Caco-2 (cell line): ENCODE results near the gene AGPAT1. TPM values are rescaled to one million over a fixed set of nuclear protein-coding genes. Genes with fewer than 3 reads are reported as not detected.

Experiments
- BruUV-seq: library from RNA; stranded (reverse); fragments of 400-500 nt; replicated peaks from 2 replicates; lab custom pipeline; 2021; lab: Mats Ljungman, UMichigan
- CTCF ChIA-PET: fragments of 300-600 bp; sonication (Branson Sonifier 250); formaldehyde crosslinking; loops from one replicate; lab custom pipeline; 2022; ENCODE audit warnings: antibody characterized with exemption; lab: Charles Lee
- POLR2A ChIA-PET: fragments of 300-600 bp; sonication (Branson Sonifier 250); formaldehyde crosslinking; loops from one replicate; lab custom pipeline; 2022; ENCODE audit warnings: antibody characterized with exemption; lab: Charles Lee
- DNase-seq, 2 experiments: peaks; one replicate each; pipeline versions ENCODE4 v3.0.0 to v3.0.0-alpha.2; 2020 to 2022
- H3K27me3 ChIP-seq: replicated peaks from 2 replicates; pipeline ENCODE4 v1.6.0; 2011; ENCODE audit warnings: low read length; ENCODE audit not compliant: control insufficient read depth, insufficient read depth
- H3K36me3 ChIP-seq: 2 replicates; pipeline ENCODE4 v1.5.1; 2011; ENCODE audit warnings: low read length; ENCODE audit not compliant: control insufficient read depth, insufficient read depth
- H3K4me1 ChIP-seq: fragments of 250-450 bp; sonication (Bioruptor Pico); 2 replicates; pipeline ENCODE4 v1.5.1; 2020; ENCODE audit warnings: mild to moderate bottlenecking
- H3K4me3 ChIP-seq: 2 replicates; pipeline ENCODE4 v1.5.1; 2011; ENCODE audit warnings: low read depth, mild to moderate bottlenecking, control low read depth, low read length
- H3K9me3 ChIP-seq: fragments of 250-450 bp; sonication (Bioruptor Pico); 2 replicates; pipeline ENCODE4 v1.5.1; 2020; ENCODE audit warnings: mild to moderate bottlenecking, moderate library complexity
- H3K27ac Mint-ChIP-seq: one replicate; pipeline ENCODE4 v1.8.0; 2022; ENCODE audit warnings: mixed read lengths; ENCODE audit not compliant: unreplicated experiment
- H3K27me3 Mint-ChIP-seq: one replicate; pipeline ENCODE4 v1.8.0; 2022; ENCODE audit warnings: mixed read lengths; ENCODE audit not compliant: insufficient read depth, unreplicated experiment
- H3K36me3 Mint-ChIP-seq: one replicate; pipeline ENCODE4 v1.8.0; 2022; ENCODE audit warnings: mild to moderate bottlenecking, mixed read lengths; ENCODE audit not compliant: insufficient read depth, unreplicated experiment
- H3K4me1 Mint-ChIP-seq: one replicate; pipeline ENCODE4 v1.8.0; 2022; ENCODE audit warnings: low read depth, mixed read lengths; ENCODE audit not compliant: unreplicated experiment
- H3K4me3 Mint-ChIP-seq: one replicate; pipeline ENCODE4 v1.8.0; 2022; ENCODE audit warnings: mild to moderate bottlenecking, moderate library complexity, mixed read lengths; ENCODE audit not compliant: unreplicated experiment
- H3K9me3 Mint-ChIP-seq: one replicate; pipeline ENCODE4 v1.8.0; 2022; ENCODE audit warnings: mixed read lengths; ENCODE audit not compliant: unreplicated experiment
- intact Hi-C: fragments of 100-400 bp; cut with micrococcal nuclease; formaldehyde crosslinking; loops from one replicate; pipeline ENCODE4 v1.10.0; 2022; ENCODE audit not compliant: unreplicated experiment
- total RNA-seq: library from RNA; stranded (reverse); gene quantifications from 2 replicates; pipeline ENCODE4 v1.2.3, GENCODE V29; 2022
- TF ChIP-seq, protein P1 (sequence below), 2 experiments: fragments of 200-600 bp in 1 of 2; IDR thresholded peaks; 1 replicate in 1 of 2; 2 replicates in 1 of 2; pipeline versions ENCODE4 v1.5.1 to v1.8.0; 2011 to 2022; ENCODE audit warnings: antibody characterized with exemption in 1 of 2, control low read depth in 1 of 2, inconsistent platforms in 1 of 2, low read depth in 1 of 2, low read length in 1 of 2, mild to moderate bottlenecking in 1 of 2, moderate library complexity in 1 of 2; ENCODE audit not compliant: insufficient read depth in 1 of 2, severe bottlenecking in 1 of 2, unreplicated experiment in 1 of 2

Gene AGPAT1
- total RNA-seq, 1 experiment from 2014 or later: 60.4 TPM

DNA sequence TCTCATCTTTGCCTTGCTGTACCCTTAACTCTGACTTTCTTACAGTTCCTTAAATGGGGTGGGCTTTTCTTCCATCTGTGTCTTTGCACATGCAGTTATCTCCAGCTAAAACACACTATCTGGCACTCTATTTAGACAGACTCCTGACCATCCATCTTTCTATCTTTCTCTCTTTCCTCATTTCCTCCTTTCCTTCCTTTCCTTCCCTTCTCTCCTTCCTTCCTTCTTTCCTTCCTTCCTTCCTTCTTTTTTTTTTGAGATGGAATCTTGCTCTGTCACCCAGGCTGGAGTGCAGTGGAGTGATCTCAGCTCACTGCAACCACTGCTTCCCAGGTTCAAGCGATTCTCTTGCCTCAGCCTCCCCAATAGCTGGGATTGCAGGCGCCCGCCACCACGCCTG, 39.7 kb upstream of the AGPAT1 start:
- Mint-ChIP-seq H3K9me3 (no peaks in the 10 kb centered on the region), H3K27me3 (peaks cover 2% of the 10 kb centered on the region), H3K4me3 (no peak overlapping the region), H3K36me3 (no peaks in the 10 kb centered on the region), H3K27ac (no peak overlapping the region), H3K4me1 (peaks cover under 1% of the 10 kb centered on the region)
- no peaks in the 10 kb centered on the region for H3K4me1 ChIP-seq
- TF ChIP-seq, protein P1, sequence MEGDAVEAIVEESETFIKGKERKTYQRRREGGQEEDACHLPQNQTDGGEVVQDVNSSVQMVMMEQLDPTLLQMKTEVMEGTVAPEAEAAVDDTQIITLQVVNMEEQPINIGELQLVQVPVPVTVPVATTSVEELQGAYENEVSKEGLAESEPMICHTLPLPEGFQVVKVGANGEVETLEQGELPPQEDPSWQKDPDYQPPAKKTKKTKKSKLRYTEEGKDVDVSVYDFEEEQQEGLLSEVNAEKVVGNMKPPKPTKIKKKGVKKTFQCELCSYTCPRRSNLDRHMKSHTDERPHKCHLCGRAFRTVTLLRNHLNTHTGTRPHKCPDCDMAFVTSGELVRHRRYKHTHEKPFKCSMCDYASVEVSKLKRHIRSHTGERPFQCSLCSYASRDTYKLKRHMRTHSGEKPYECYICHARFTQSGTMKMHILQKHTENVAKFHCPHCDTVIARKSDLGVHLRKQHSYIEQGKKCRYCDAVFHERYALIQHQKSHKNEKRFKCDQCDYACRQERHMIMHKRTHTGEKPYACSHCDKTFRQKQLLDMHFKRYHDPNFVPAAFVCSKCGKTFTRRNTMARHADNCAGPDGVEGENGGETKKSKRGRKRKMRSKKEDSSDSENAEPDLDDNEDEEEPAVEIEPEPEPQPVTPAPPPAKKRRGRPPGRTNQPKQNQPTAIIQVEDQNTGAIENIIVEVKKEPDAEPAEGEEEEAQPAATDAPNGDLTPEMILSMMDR (IDR thresholded peaks at IDR 0.05; ENCODE audit: insufficient read depth in 1 of 2, low read depth in 1 of 2, low read length in 1 of 2, severe bottlenecking in 1 of 2, unreplicated experiment in 1 of 2): no peak
- ChIA-PET CTCF (no interaction called here), POLR2A (no interaction called here)
- no TSS peak for BruUV-seq
- H3K27me3 ChIP-seq: no peaks in the 10 kb centered on the region; the same call in 1 of the 2 replicates
- H3K36me3 ChIP-seq: no peaks in the 10 kb centered on the region
- no peak overlapping the region for H3K4me3 ChIP-seq
- no peaks in the 10 kb centered on the region for H3K9me3 ChIP-seq
- intact Hi-C loops: no loop called here
- DNase-seq: no peak

DNA sequence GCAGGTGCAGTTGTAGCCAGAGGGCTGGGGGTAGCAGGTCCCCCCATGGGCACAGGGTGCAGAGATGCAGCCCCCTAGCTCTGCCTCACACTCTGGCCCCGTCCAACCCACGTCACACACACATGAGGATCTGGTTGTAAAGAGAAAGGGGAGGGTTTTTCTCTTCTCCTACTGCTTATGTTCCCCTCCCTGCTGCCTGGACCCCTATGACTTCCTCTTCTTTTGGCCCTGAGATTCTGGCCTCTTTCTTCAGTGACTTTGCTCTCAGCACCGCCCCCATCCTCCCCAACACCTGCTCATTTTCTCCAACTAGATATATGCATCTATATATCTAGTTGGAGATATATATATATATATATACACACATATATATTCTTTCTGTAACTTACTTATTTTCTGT, 38.2 kb upstream of the AGPAT1 start:
- Mint-ChIP-seq H3K4me3 (no peak overlapping the region), H3K36me3 (no peaks in the 10 kb centered on the region), H3K27ac (no peak overlapping the region), H3K27me3 (peaks cover 2% of the 10 kb centered on the region), H3K9me3 (no peaks in the 10 kb centered on the region), H3K4me1 (peaks cover 10% of the 10 kb centered on the region)
- Histone ChIP-seq H3K9me3 (no peaks in the 10 kb centered on the region), H3K36me3 (no peaks in the 10 kb centered on the region), H3K4me3 (no peak overlapping the region), H3K27me3 (no peaks in the 10 kb centered on the region; the same call in 1 of the 2 replicates), H3K4me1 (no peaks in the 10 kb centered on the region)
- ChIA-PET CTCF (no interaction called here), POLR2A (no interaction called here)
- intact Hi-C loops: no loop called here
- BruUV-seq: no TSS peak
- TF ChIP-seq, protein P1 (IDR thresholded peaks at IDR 0.05; ENCODE audit: insufficient read depth in 1 of 2, low read depth in 1 of 2, low read length in 1 of 2, severe bottlenecking in 1 of 2, unreplicated experiment in 1 of 2): no peak
- DNase-seq: no peak

DNA sequence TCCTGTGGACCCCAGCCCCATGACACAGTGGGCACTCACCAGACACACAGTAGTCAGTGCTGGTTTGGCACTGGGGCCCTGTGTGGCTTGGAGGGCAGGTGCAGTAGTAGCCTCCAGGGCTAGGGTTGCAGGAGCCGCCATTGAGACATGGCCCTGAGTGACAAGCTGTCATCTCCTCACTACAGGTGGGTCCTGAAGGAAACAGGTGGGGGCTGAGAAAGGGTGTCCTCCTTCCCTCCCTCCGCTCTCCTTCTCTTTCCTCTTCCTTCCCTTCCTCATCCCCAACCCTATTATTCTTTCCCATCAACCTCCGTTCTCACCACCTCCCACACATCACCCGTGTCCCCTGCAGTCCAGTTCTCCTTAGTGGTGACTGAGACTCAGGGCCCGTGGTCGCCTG, 37.8 kb upstream of the AGPAT1 start:
- H3K27me3 Mint-ChIP-seq: peaks cover 2% of the 10 kb centered on the region
- Histone ChIP-seq H3K4me3 (no peak overlapping the region), H3K36me3 (no peaks in the 10 kb centered on the region), H3K4me1 (no peaks in the 10 kb centered on the region), H3K9me3 (no peaks in the 10 kb centered on the region), H3K27me3 (no peaks in the 10 kb centered on the region; the same call in 1 of the 2 replicates)
- intact Hi-C loops: no loop called here
- H3K9me3 Mint-ChIP-seq: no peaks in the 10 kb centered on the region
- TF ChIP-seq, protein P1 (IDR thresholded peaks at IDR 0.05; ENCODE audit: insufficient read depth in 1 of 2, low read depth in 1 of 2, low read length in 1 of 2, severe bottlenecking in 1 of 2, unreplicated experiment in 1 of 2): no peak
- H3K4me3 Mint-ChIP-seq: no peak overlapping the region
- peaks cover 10% of the 10 kb centered on the region for H3K4me1 Mint-ChIP-seq
- CTCF ChIA-PET: no interaction called here
- H3K27ac Mint-ChIP-seq: no peak overlapping the region
- POLR2A ChIA-PET: no interaction called here
- no TSS peak for BruUV-seq
- no peak for DNase-seq
- H3K36me3 Mint-ChIP-seq: no peaks in the 10 kb centered on the region
